ENCODE measurements around the gene CNN1.

- no peak for TF ChIP-seq CTCF (conservative IDR thresholded peaks at IDR 0.05; ENCODE audit: low read length)
- TF ChIP-seq EZH2phosphoT487 (IDR thresholded peaks at IDR 0.05; ENCODE audit: borderline replicate concordance) = no peak
These were observed 16.6 kb downstream of the CNN1 start for GRCh38 chr19:11555246-11555645.

Measured in Loucy (cell line).